GM12865 (cell line): Measurements from ENCODE around the gene PTGES2.

ENCODE experiments used
- DNase-seq: peaks from one replicate; pipeline ENCODE4 v3.0.0; 2010; ENCODE audit warnings: low read depth
- H3K4me3 ChIP-seq: 2 replicates; pipeline ENCODE4 v1.5.1; 2011; ENCODE audit warnings: mild to moderate bottlenecking, low read depth, low read length, control low read depth
- CTCF ChIP-seq: IDR thresholded peaks from 2 replicates; pipeline ENCODE4 v1.5.1; 2011; ENCODE audit warnings: low read length, control low read depth, low read depth, inconsistent platforms; ENCODE audit not compliant: insufficient read depth; ENCODE audit errors: missing control alignments

The PTGES2 gene

GRCh38 chr9:128161215-128161902 is 33.8 kb upstream of the PTGES2 start:
- TF ChIP-seq CTCF = no peak
- H3K4me3 ChIP-seq = peak overlapping the region; percentile 100
- DNase-seq = no peak

GRCh38 chr9:128160603-128160987 is 33.1 kb upstream of the PTGES2 start:
- no peak for TF ChIP-seq CTCF
- peak; percentile 47 for DNase-seq
- peak overlapping the region; percentile 100 for H3K4me3 ChIP-seq

- peak within 1 kb of the TSS; percentile 100 for H3K4me3 ChIP-seq
- TF ChIP-seq CTCF = no peak
- peak; percentile 95 for DNase-seq
Observed at GRCh38 chr9:128159784-128160602, 32.5 kb upstream of the PTGES2 start, which contains the start of gene BBLN. TSS of gene BBLN (plus strand) at chr9:128160265. CDS start at chr9:128160408, 143 bp downstream.

- peak overlapping the region; percentile 81 for H3K4me3 ChIP-seq
- peak; percentile 72 for DNase-seq
- TF ChIP-seq CTCF = no peak
Observed at GRCh38 chr9:128159522-128159783, 31.9 kb upstream of the PTGES2 start.

- no peak for TF ChIP-seq CTCF
- DNase-seq = no peak
Observed at GRCh38 chr9:128155736-128156500, 28.4 kb upstream of the PTGES2 start.

GRCh38 chr9:128153947-128154695 is 26.6 kb upstream of the PTGES2 start:
- H3K4me3 ChIP-seq = no peak overlapping the region
- no peak for DNase-seq
- TF ChIP-seq CTCF = no peak

More at GRCh38 chr9:128155736-128156500, 28.4 kb upstream of the PTGES2 start:
- H3K4me3 ChIP-seq = no peak overlapping the region
